ENCODE results near the gene FOXD2.

DNA sequence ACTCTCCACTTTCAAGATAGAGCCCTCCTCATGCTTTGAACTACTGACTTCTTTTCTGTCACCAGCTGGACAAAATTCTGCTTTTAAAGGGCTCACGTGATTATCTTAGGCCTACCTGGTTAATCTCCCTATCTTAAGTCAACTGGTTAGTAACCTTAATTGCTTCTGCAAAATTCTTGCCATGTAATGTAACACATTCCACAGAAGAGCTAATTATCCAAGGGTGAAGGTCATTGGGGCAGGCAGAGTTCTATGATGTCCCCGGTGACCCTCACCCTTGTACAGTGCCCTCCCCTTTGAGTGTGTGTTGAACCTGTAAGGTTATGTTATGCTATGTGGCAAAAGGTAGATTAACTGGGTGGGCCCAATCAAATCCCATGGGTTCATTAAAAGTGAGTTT lies 47.0 kb upstream of the FOXD2 start:
- no peak for TF ChIP-seq CTCF (IDR thresholded peaks at IDR 0.05; ENCODE audit: insufficient read depth, low read depth, low read length)
- no peak for TF ChIP-seq EZH2 (IDR thresholded peaks at IDR 0.05; ENCODE audit: insufficient read depth, low read length)

Data from astrocyte (in vitro differentiated cells and primary cell).